Measurements from ENCODE around the gene RPUSD1. TPM values are rescaled to one million over a fixed set of nuclear protein-coding genes. Genes with fewer than 3 reads are reported as not detected.

RPUSD1 gene
- total RNA-seq, 1 experiment from 2014 or later: 41.1 TPM

DNA sequence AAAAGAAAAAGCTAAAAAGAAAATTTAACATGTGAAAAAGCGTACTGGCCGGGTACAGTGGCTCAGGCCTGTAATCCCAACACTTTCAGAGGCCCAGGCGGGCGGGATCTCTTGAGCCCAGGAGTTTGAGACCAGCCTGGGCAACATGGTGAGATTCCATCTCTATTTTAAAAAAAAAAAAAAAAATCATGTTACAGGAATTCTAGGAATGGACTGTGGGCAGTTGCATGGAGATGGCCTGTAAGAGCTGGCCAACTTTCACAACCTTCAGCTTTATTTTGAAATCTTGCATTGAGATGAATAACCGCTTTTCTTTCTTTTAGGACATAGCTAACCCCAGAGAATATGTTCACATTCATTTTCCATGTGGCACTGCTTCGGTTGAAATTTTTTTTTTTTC lies 39.2 kb downstream of the RPUSD1 start:
- Histone ChIP-seq H3K4me3 (ENCODE audit: low read depth, low read length, poor library complexity, severe bottlenecking) (no peak overlapping the region), H3K27me3 (replicated peaks; ENCODE audit: insufficient read depth, low read depth, low read length, poor library complexity) (no peaks in the 10 kb centered on the region), H3K27ac (ENCODE audit: low read depth, low read length, poor library complexity, severe bottlenecking) (no peak overlapping the region), H3K36me3 (ENCODE audit: insufficient read depth, low read length, poor library complexity, severe bottlenecking) (no peaks in the 10 kb centered on the region), H3K4me1 (ENCODE audit: insufficient read depth, low read length, poor library complexity, severe bottlenecking) (no peaks in the 10 kb centered on the region), H3K9me3 (ENCODE audit: low read depth, low read length, poor library complexity, severe bottlenecking) (no peaks in the 10 kb centered on the region)
- DNase-seq (ENCODE audit: low spot score): no peak
- ChIA-PET CTCF (interaction anchor here (0.7 kb wide), 1 partner anchor 8 kb away, joined by 3 read pairs; the partner anchor contains the start of gene CIAO3), POLR2A (ENCODE audit: low non-redundant PET) (no interaction called here)
- no peak for TF ChIP-seq EZH2 (IDR thresholded peaks at IDR 0.05; ENCODE audit: borderline replicate concordance, low read depth, low read length, poor library complexity, severe bottlenecking)
- TF ChIP-seq, protein P1, sequence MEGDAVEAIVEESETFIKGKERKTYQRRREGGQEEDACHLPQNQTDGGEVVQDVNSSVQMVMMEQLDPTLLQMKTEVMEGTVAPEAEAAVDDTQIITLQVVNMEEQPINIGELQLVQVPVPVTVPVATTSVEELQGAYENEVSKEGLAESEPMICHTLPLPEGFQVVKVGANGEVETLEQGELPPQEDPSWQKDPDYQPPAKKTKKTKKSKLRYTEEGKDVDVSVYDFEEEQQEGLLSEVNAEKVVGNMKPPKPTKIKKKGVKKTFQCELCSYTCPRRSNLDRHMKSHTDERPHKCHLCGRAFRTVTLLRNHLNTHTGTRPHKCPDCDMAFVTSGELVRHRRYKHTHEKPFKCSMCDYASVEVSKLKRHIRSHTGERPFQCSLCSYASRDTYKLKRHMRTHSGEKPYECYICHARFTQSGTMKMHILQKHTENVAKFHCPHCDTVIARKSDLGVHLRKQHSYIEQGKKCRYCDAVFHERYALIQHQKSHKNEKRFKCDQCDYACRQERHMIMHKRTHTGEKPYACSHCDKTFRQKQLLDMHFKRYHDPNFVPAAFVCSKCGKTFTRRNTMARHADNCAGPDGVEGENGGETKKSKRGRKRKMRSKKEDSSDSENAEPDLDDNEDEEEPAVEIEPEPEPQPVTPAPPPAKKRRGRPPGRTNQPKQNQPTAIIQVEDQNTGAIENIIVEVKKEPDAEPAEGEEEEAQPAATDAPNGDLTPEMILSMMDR (conservative IDR thresholded peaks at IDR 0.05; ENCODE audit: low read depth, low read length): no peak
- intact Hi-C loops (cut with micrococcal nuclease; ENCODE audit: unreplicated experiment): no loop called here
- no TSS peak for BruUV-seq (replicated peaks)

DNA sequence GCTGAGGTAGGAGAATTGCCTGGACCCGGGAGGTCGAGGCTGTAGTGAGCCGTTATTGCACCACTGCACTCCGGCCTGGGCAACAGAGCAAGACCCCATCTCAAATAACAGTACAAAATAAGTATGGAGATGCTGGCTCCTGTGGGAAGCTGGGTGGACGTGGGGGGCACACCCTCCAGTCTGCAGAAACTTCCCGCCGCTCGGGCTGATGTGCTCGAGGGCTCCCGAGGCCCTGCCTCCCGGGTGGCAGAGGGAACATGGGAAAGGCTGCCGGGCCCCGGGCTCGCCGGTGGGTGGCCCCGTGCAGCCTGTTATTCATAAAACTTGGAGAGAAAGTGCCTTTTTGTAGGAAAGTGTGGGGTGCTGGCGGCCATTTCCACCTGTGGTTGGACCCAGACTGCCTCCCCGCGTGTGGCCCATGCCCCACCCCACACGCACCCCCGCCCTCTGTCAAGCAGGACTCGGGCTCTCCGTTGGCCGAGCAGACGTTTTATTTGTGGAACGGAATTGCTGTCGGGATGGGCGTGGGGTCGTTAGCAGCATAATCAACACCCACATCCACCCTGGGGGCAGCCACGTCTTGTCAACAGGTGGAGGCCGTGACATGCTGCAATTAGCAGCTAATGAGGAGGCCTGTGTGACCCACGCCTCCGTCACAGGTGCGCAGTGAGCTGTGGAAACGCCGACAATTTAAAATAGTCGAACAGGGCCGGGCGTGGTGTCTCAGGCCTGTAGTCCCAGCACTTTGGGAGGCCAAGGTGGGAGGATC lies 40.0 kb downstream of the RPUSD1 start:
- ChIA-PET CTCF (no interaction called here), POLR2A (ENCODE audit: low non-redundant PET) (no interaction called here)
- no peak overlapping the region for H3K27ac ChIP-seq (ENCODE audit: low read depth, low read length, poor library complexity, severe bottlenecking)
- H3K4me3 ChIP-seq (ENCODE audit: low read depth, low read length, poor library complexity, severe bottlenecking): no peak overlapping the region
- no peaks in the 10 kb centered on the region for H3K4me1 ChIP-seq (ENCODE audit: insufficient read depth, low read length, poor library complexity, severe bottlenecking)
- intact Hi-C loops (cut with micrococcal nuclease; ENCODE audit: unreplicated experiment): no loop called here
- TF ChIP-seq, protein P1 (conservative IDR thresholded peaks at IDR 0.05; ENCODE audit: low read depth, low read length): no peak
- TF ChIP-seq EZH2 (IDR thresholded peaks at IDR 0.05; ENCODE audit: borderline replicate concordance, low read depth, low read length, poor library complexity, severe bottlenecking): no peak
- H3K9me3 ChIP-seq (ENCODE audit: low read depth, low read length, poor library complexity, severe bottlenecking): no peaks in the 10 kb centered on the region
- no TSS peak for BruUV-seq (replicated peaks)
- no peaks in the 10 kb centered on the region for H3K27me3 ChIP-seq (replicated peaks; ENCODE audit: insufficient read depth, low read depth, low read length, poor library complexity)
- no peak for DNase-seq (ENCODE audit: low spot score)
- no peaks in the 10 kb centered on the region for H3K36me3 ChIP-seq (ENCODE audit: insufficient read depth, low read length, poor library complexity, severe bottlenecking)

DNA sequence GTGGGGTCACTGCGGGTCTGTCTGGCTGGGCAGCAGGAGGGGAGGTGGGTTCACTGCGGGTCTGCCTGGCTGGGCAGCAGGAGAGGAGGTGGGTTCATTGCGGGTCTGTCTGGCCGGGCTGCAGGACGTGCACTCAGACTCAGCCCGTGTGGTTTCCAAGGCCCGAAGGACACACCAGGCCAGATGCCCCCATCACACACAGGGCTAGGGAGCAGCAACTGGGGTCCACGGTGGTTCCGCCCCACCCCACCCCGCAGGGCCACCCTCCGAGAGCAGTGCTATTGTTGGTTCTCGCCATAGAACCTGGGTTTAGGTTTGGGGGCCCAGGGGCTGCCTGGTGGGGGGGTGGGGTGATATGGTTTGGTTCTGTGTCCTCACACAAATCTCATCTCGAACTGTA lies 41.5 kb downstream of the RPUSD1 start:
- CTCF ChIA-PET: no interaction called here
- Histone ChIP-seq H3K27me3 (replicated peaks; ENCODE audit: insufficient read depth, low read depth, low read length, poor library complexity) (no peaks in the 10 kb centered on the region), H3K27ac (ENCODE audit: low read depth, low read length, poor library complexity, severe bottlenecking) (no peak overlapping the region), H3K4me1 (ENCODE audit: insufficient read depth, low read length, poor library complexity, severe bottlenecking) (no peaks in the 10 kb centered on the region), H3K9me3 (ENCODE audit: low read depth, low read length, poor library complexity, severe bottlenecking) (no peaks in the 10 kb centered on the region), H3K4me3 (ENCODE audit: low read depth, low read length, poor library complexity, severe bottlenecking) (no peak overlapping the region), H3K36me3 (ENCODE audit: insufficient read depth, low read length, poor library complexity, severe bottlenecking) (no peaks in the 10 kb centered on the region)
- TF ChIP-seq, protein P1 (conservative IDR thresholded peaks at IDR 0.05; ENCODE audit: low read depth, low read length): no peak
- no peak for TF ChIP-seq EZH2 (IDR thresholded peaks at IDR 0.05; ENCODE audit: borderline replicate concordance, low read depth, low read length, poor library complexity, severe bottlenecking)
- DNase-seq (ENCODE audit: low spot score): no peak
- intact Hi-C loops (cut with micrococcal nuclease; ENCODE audit: unreplicated experiment): no loop called here
- BruUV-seq (replicated peaks): no TSS peak
- POLR2A ChIA-PET (ENCODE audit: low non-redundant PET): no interaction called here

Measured in A673 (cell line).